ENCODE results near the gene SMARCB1.

Gene SMARCB1

GRCh38 chr22:23786752-23787599 is at the start of gene SMARCB1:
Gene SMARCB1, plus strand, starts transcription at chr22:23786966. Its CDS starts 204 bp downstream, at chr22:23787170.
- DNase-seq, result peak; percentile 65

DNA sequence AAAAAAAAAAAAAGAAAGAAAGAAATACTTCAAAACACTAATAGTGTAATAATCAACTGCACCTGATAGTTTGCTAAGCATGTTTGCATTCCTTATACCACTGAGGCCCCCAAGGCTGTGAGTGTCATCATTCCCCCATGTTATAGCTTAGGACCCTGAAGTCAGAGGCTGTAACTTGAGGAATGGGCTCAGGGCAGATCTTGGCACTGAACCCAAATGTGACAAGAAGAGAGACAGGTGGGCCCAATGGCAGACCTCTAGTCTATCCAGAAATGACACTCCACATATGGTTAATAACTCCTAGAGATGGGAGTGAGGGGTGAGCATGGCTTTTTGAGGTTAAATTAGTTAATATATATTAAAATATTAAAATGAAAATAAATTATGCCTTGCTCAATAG is 49.1 kb upstream of the SMARCB1 start:
- no peak for DNase-seq

- no peak for DNase-seq
Observed at GRCh38 chr22:23742505-23743264, 44.1 kb upstream of the SMARCB1 start.

- no peak for DNase-seq
Observed at GRCh38 chr22:23743303-23743705, 43.5 kb upstream of the SMARCB1 start.

- no peak for DNase-seq
Observed at GRCh38 chr22:23744001-23744400, 42.8 kb upstream of the SMARCB1 start.

GRCh38 chr22:23744485-23744884 is 42.3 kb upstream of the SMARCB1 start:
- DNase-seq, result no peak

DNA sequence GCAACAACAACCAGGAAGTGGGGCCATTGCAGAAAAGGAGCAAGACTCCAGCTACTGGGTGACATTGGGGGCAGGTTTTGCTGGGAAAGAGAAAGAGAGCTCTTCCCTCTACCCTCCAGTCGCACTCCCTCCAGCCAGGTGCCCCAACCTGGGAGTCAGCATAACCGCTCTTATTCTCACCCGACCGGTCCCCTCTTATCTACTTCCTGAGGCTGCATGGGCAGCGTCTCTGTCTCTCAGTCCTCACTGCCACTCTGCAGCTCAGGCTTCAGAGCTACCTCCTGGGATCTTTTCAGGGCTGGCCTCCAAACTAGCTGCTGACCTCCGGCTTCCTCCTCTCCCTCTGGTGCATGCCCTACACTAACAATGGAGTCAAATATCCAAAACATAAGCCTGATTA is 41.0 kb upstream of the SMARCB1 start:
- DNase-seq, result no peak

GRCh38 chr22:23749841-23750301 is 36.9 kb upstream of the SMARCB1 start:
- no peak for DNase-seq

- no peak for DNase-seq
Observed at GRCh38 chr22:23750367-23750713, 36.4 kb upstream of the SMARCB1 start.

- peak; percentile 45 for DNase-seq
Observed at GRCh38 chr22:23750714-23751440, 35.9 kb upstream of the SMARCB1 start, which contains the start of gene ZNF70. Gene ZNF70, minus strand, starts transcription at chr22:23751112. Its CDS starts 5,972 bp downstream, at chr22:23745140.

- DNase-seq, result no peak
Observed at GRCh38 chr22:23751441-23751996, 35.2 kb upstream of the SMARCB1 start.

DNA sequence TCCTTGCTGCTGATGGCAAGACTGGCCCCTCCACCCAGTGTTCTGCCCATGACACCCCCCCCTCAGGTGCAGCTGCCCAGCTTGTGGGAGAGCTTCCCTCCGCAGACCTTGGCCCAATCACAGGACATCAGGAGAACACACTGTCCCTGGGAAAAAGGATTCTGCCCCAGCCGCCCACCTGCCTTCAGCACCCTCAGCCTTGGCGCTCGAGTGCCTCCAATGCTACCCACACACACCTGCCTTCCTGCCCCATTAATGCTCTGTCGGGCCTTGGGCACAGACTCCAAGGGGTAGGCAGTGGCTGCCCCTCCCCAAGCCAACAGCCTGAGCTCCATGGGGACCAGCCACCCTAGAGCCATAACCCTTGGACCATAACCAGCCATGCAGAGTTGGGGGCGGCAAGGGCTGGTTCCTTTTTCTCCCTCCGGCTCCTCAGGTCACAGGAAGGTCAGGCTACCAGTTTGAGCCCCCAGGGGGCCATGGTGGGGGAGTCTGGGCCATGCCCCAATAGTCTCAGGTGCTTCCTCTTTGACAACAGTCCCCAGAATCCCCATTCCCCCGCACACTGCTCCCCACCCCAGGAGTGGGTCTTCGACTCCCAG is 34.6 kb upstream of the SMARCB1 start:
- no peak for DNase-seq

DNA sequence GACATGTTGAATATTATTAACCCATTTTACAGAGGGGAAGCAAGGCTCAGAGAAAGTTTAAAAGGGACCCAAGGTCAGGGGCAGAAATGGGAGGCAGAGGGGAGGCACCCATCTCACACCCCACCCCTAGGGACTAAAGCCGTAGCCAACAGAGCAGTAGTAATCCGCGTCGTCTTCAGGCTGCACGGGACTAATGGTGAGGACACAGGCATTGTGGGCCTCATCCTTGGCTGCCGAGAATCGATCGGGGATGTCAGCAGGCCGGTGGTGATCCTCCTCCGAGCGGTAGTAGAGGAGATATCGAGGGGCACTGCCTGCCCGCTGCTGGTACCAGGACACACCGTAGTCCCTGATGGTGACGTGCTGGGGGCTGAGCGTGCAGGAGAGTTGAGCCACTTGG is 34.0 kb upstream of the SMARCB1 start:
- DNase-seq, result no peak

- DNase-seq, result no peak
Observed at GRCh38 chr22:23753385-23753784, 33.4 kb upstream of the SMARCB1 start.

- no peak for DNase-seq
Observed at GRCh38 chr22:23754220-23754919, 32.4 kb upstream of the SMARCB1 start, which contains the start of gene VPREB3. Gene VPREB3, minus strand, starts transcription at chr22:23754425. Its CDS starts 62 bp downstream, at chr22:23754363.

- DNase-seq, result no peak
Observed at GRCh38 chr22:23754980-23755636, 31.7 kb upstream of the SMARCB1 start.

GRCh38 chr22:23755711-23756110 is 31.1 kb upstream of the SMARCB1 start:
- no peak for DNase-seq

DNA sequence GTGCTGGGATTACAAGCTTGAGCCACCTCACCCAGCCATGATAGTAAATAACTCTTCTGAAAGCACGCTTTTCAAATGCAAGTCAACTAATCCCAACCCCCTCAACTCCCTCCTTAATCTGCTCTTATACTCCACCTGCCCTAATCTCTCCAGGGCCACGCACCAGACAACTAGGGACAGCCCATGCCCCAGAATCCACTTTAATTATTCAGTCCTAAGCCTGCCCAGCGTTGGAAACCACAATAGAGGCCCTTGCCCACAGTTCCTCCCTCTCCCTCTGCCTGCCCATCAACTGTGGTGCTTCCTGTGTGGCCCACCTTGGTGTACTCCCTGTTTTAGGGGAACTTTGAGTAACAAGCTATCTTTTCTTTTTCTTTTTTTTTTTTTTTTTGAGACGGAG is 29.9 kb upstream of the SMARCB1 start:
- DNase-seq, result no peak

- no peak for DNase-seq
Observed at GRCh38 chr22:23759566-23759965, 27.2 kb upstream of the SMARCB1 start.

GRCh38 chr22:23760056-23760455 is 26.7 kb upstream of the SMARCB1 start:
- no peak for DNase-seq

All from T1000 (cell line).